BJ (cell line): Measurements from ENCODE around the gene SAP30BP. TPM values are rescaled to one million over a fixed set of nuclear protein-coding genes. Genes with fewer than 3 reads are reported as not detected.

ENCODE experiments used
- CTCF ChIA-PET: fragments of 350-600 bp; formaldehyde crosslinking; extraction: SDS; loops from one replicate; lab custom pipeline; 2021; ENCODE audit warnings: antibody characterized with exemption, inconsistent platforms; lab: Yijun Ruan, JAX
- POLR2A ChIA-PET: fragments of 300-600 bp; sonication (Branson Sonifier 250); formaldehyde crosslinking; extraction: SDS; loops from one replicate; lab custom pipeline; 2021; ENCODE audit warnings: antibody characterized with exemption; lab: Charles Lee
- DNase-seq: peaks from one replicate; pipeline ENCODE4 v3.0.0-alpha.2; 2011; ENCODE audit warnings: low read depth
- H3K27me3 ChIP-seq: 2 replicates; pipeline ENCODE4 v1.6.0; 2011; ENCODE audit warnings: low read length; ENCODE audit not compliant: control insufficient read depth, insufficient read depth
- H3K36me3 ChIP-seq: 2 replicates; pipeline ENCODE4 v1.5.1; 2011; ENCODE audit warnings: low read length; ENCODE audit not compliant: control insufficient read depth, insufficient read depth
- H3K4me3 ChIP-seq: 2 replicates; pipeline ENCODE4 v1.5.1; 2011; ENCODE audit warnings: low read depth, mild to moderate bottlenecking, control low read depth, low read length
- CTCF ChIP-seq: IDR thresholded peaks from 2 replicates; pipeline ENCODE4 v1.5.1; 2011; ENCODE audit warnings: low read depth, mild to moderate bottlenecking, control low read depth, inconsistent platforms, low read length, moderate library complexity; ENCODE audit not compliant: insufficient read depth
- polyA plus RNA-seq: library from polyadenylated mRNA; depleted of rRNA; stranded (reverse); fragments of >200 nt; gene quantifications from 2 replicates; pipeline ENCODE4 v1.2.3, GENCODE V29; 2011

The SAP30BP gene
- polyA plus RNA-seq, 1 experiment, result 84.8 TPM

- Histone ChIP-seq H3K27me3 (no peaks in the 10 kb centered on the region), H3K36me3 (peaks cover 3% of the 10 kb centered on the region), H3K4me3 (no peak overlapping the region)
- POLR2A ChIA-PET, result no interaction called here
- no peak for DNase-seq
- CTCF ChIA-PET, result interaction anchor here (21.7 kb wide), 1 partner anchor 109 kb away, joined by 502 read pairs; no protein-coding TSS in a partner anchor
- no peak for TF ChIP-seq CTCF
Observed at GRCh38 chr17:75639327-75639726, 27.8 kb upstream of the SAP30BP start.

DNA sequence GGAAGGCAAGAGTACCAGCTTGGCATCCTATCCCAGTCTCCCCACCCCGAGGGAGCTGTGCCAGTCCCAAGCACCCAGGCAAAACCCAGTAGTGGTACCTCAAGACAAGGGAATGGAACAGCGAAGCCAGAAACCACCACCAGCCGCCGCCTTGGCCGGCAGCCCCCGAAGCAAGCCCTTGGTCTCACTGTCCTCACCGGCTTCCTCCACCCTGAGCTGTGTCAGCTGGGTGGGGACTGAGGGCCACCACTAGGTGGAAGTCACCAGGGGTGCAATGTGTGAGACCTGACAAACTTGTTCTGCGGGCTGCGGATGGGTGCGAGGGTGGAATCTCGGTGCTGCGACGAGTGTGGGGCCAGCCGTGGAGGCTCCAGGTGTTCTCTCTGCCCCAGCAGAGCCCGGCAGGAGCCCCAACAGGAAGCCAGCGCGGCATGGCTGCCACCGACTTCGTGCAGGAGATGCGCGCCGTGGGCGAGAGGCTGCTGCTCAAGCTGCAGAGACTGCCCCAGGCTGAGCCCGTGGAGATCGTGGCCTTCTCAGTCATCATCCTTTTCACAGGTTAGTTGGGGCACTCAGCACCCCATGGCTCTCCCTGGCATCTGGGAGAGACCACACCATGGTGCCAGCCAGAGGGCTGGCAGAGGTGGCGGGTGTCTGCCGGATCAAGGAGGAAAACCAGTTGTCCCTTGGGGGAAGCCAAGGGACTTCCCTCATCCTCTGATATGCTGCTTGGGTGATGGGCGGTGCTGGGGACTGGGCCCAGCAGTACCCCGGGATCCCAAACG, 27.2 kb upstream of the SAP30BP start:
- Histone ChIP-seq H3K27me3 (no peaks in the 10 kb centered on the region), H3K4me3 (no peak overlapping the region), H3K36me3 (peaks cover 3% of the 10 kb centered on the region)
- no peak for TF ChIP-seq CTCF
- CTCF ChIA-PET, result interaction anchor here (21.7 kb wide), 1 partner anchor 108 kb away, joined by 502 read pairs; no protein-coding TSS in a partner anchor
- POLR2A ChIA-PET, result no interaction called here
- no peak for DNase-seq

- Histone ChIP-seq H3K27me3 (no peaks in the 10 kb centered on the region), H3K4me3 (no peak overlapping the region), H3K36me3 (peaks cover 3% of the 10 kb centered on the region; the same call in 1 of the 2 replicates)
- POLR2A ChIA-PET, result no interaction called here
- CTCF ChIA-PET, result interaction anchor here (7.7 kb wide), 1 partner anchor 7 kb away, joined by 96 read pairs; the partner anchor contains the start of gene SMIM5
- no peak for TF ChIP-seq CTCF
- no peak for DNase-seq
Observed at GRCh38 chr17:75640556-75641119, 26.5 kb upstream of the SAP30BP start.

DNA sequence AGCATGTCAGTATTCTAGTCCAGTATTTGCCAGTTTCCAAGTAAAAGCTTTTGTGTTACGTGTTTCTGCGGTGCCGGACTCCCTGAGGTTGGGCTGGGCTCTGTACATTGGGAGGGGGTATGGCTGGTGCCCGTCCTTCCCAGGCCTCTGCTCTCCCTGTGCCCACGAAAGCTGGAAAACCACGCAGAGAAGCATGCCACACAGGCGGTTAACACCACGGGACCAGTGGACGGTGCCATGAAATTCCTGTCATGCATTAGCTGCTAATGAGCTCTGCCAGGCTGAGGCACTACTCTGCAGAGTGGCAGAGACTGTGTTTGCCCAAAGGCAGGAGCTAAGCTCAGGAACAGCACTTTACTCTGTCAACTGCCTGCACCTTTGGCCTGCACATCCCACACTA, 25.8 kb upstream of the SAP30BP start:
- Histone ChIP-seq H3K36me3 (peaks cover 1% of the 10 kb centered on the region; the same call in 1 of the 2 replicates), H3K4me3 (no peak overlapping the region), H3K27me3 (no peaks in the 10 kb centered on the region)
- ChIA-PET CTCF (interaction anchor here (2.6 to 7.7 kb wide), 2 partner anchors 8 to 108 kb away, joined by 14 to 96 read pairs; partner anchors contain the start of gene SMIM5), POLR2A (no interaction called here)
- TF ChIP-seq CTCF, result no peak
- DNase-seq, result no peak

GRCh38 chr17:75642182-75642783, 24.9 kb upstream of the SAP30BP start:
- ChIA-PET CTCF (interaction anchor here (2.6 to 7.7 kb wide), 3 partner anchors 9 to 107 kb away, joined by 14 to 96 read pairs (median 19); partner anchors contain the start of gene SMIM5), POLR2A (interaction anchor here (0.6 kb wide), 1 partner anchor 166 kb away, joined by 30 read pairs; no protein-coding TSS in a partner anchor)
- no peak for DNase-seq
- peaks cover 1% of the 10 kb centered on the region; the same call in 1 of the 2 replicates for H3K36me3 ChIP-seq
- H3K4me3 ChIP-seq, result no peak overlapping the region
- H3K27me3 ChIP-seq, result no peaks in the 10 kb centered on the region
- no peak for TF ChIP-seq CTCF
